ENCODE results near the gene NAPEPLD. TPM values are rescaled to one million over a fixed set of nuclear protein-coding genes. Genes with fewer than 3 reads are reported as not detected.

The NAPEPLD gene
- total RNA-seq, 1 experiment from 2014 or later = 14.8 TPM

DNA sequence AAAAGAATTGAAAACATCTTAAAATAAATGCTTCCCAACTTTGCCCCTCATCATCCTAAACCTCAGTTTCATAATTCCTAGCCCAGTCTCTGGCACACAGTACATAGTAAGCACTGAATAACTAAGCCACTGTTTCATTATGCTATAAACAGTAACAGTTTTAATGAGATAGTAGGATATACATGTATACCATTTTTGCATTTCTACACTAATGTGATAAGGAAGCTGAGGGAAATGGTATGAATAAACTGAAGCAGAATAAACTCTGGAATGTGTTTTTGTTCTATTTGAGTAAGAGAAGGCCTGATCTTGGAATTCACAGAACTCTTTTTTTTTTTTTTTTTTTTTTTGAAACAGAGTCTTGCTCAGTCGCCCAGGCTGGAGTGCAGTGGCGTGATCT lies 8.8 kb downstream of the NAPEPLD start:
- BruUV-seq (replicated peaks) = no TSS peak
- ChIA-PET CTCF (no interaction called here), POLR2A (ENCODE audit: low non-redundant PET) (interaction anchor here (0.6 kb wide), 1 partner anchor 8 kb away, joined by 4 read pairs; no protein-coding TSS in a partner anchor)
- H3K36me3 ChIP-seq (ENCODE audit: insufficient read depth, low read length, poor library complexity, severe bottlenecking) = no peaks in the 10 kb centered on the region
- no peaks in the 10 kb centered on the region for H3K9me3 ChIP-seq (ENCODE audit: low read depth, low read length, poor library complexity, severe bottlenecking)
- TF ChIP-seq, protein P1, sequence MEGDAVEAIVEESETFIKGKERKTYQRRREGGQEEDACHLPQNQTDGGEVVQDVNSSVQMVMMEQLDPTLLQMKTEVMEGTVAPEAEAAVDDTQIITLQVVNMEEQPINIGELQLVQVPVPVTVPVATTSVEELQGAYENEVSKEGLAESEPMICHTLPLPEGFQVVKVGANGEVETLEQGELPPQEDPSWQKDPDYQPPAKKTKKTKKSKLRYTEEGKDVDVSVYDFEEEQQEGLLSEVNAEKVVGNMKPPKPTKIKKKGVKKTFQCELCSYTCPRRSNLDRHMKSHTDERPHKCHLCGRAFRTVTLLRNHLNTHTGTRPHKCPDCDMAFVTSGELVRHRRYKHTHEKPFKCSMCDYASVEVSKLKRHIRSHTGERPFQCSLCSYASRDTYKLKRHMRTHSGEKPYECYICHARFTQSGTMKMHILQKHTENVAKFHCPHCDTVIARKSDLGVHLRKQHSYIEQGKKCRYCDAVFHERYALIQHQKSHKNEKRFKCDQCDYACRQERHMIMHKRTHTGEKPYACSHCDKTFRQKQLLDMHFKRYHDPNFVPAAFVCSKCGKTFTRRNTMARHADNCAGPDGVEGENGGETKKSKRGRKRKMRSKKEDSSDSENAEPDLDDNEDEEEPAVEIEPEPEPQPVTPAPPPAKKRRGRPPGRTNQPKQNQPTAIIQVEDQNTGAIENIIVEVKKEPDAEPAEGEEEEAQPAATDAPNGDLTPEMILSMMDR (conservative IDR thresholded peaks at IDR 0.05; ENCODE audit: low read depth, low read length) = no peak
- TF ChIP-seq EZH2 (IDR thresholded peaks at IDR 0.05; ENCODE audit: borderline replicate concordance, low read depth, low read length, poor library complexity, severe bottlenecking) = no peak
- H3K4me3 ChIP-seq (ENCODE audit: low read depth, low read length, poor library complexity, severe bottlenecking) = no peak overlapping the region
- no peaks in the 10 kb centered on the region for H3K27me3 ChIP-seq (replicated peaks; ENCODE audit: insufficient read depth, low read depth, low read length, poor library complexity)
- DNase-seq (ENCODE audit: low spot score) = no peak
- H3K27ac ChIP-seq (ENCODE audit: low read depth, low read length, poor library complexity, severe bottlenecking) = no peak overlapping the region
- peaks cover 4% of the 10 kb centered on the region for H3K4me1 ChIP-seq (ENCODE audit: insufficient read depth, low read length, poor library complexity, severe bottlenecking)
- intact Hi-C loops (cut with micrococcal nuclease; ENCODE audit: unreplicated experiment) = no loop called here

DNA sequence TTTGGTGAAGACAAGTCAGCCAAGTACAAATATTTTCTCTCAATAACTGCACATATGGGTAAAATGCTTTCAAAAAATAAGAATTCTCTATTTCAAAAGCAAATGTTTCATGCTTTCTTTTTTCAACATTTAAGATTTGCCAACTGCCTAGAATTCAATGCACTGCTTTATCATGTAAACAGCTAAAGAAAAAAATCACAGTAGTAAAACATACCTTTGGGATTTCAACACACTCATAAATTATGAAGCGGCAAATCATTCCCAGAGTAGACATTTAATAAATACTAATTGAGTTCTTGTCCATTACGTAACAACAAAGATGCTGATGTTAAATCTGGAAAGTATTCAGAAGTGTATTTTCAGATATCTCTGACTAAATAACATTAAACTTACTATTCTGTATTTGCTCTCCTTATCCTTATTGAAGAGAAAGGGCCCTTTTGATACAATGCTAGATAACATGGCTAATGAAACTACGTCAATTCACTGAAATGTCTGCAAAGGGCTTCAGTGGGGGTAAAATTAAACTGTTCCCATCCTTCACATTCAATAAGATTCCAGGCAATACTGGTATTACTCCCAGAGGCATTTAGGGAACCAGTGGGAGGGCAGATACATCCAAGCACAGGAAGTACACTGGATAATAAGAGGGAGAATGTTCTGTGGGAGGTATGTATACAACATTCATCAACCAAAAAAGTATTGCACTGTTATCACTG lies 13.9 kb downstream of the NAPEPLD start:
- peak; percentile 48 for DNase-seq (ENCODE audit: low spot score)
- intact Hi-C loops (cut with micrococcal nuclease; ENCODE audit: unreplicated experiment) = no loop called here
- TF ChIP-seq EZH2 (IDR thresholded peaks at IDR 0.05; ENCODE audit: borderline replicate concordance, low read depth, low read length, poor library complexity, severe bottlenecking) = no peak
- TF ChIP-seq, protein P1 (conservative IDR thresholded peaks at IDR 0.05; ENCODE audit: low read depth, low read length) = no peak
- ChIA-PET POLR2A (ENCODE audit: low non-redundant PET) (no interaction called here), CTCF (no interaction called here)
- no peaks in the 10 kb centered on the region for H3K36me3 ChIP-seq (ENCODE audit: insufficient read depth, low read length, poor library complexity, severe bottlenecking)
- no peak overlapping the region for H3K4me3 ChIP-seq (ENCODE audit: low read depth, low read length, poor library complexity, severe bottlenecking)
- peaks cover 10% of the 10 kb centered on the region for H3K4me1 ChIP-seq (ENCODE audit: insufficient read depth, low read length, poor library complexity, severe bottlenecking)
- H3K9me3 ChIP-seq (ENCODE audit: low read depth, low read length, poor library complexity, severe bottlenecking) = no peaks in the 10 kb centered on the region
- no TSS peak for BruUV-seq (replicated peaks)
- H3K27ac ChIP-seq (ENCODE audit: low read depth, low read length, poor library complexity, severe bottlenecking) = no peak overlapping the region
- H3K27me3 ChIP-seq (replicated peaks; ENCODE audit: insufficient read depth, low read depth, low read length, poor library complexity) = no peaks in the 10 kb centered on the region

DNA sequence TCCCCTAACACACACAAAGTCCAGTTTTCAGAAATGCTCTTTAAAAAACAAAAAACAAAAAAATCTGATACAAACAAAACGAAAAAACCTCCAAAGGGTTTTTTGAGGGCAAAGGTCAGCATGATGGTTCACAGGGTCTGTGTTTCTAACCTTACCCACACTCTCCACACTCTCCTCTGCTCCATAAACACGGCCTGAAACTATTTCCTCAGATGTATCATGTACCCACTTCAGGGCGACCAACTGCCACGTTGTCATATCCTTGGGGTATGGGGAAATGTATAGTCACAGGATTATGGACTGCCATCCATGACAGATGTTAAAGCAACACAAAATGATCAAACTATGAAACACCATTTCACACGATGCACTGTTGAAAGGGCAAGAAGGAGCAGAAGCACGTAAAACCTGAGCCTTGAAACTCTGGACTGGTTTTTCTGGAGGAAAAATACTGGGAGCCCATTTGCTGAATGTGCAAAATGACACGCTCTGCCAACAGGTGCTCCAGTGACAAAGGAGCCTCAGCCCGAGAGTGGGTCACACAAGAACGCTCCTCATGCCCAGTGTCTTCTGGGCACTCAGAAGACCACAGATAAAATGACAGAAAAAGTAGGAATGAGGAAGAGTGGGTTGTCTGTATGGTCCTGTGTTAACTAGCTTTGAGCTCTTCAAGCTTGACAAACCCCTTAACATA lies 15.8 kb downstream of the NAPEPLD start:
- DNase-seq (ENCODE audit: low spot score) = no peak
- BruUV-seq (replicated peaks) = no TSS peak
- ChIA-PET CTCF (no interaction called here), POLR2A (ENCODE audit: low non-redundant PET) (no interaction called here)
- no peaks in the 10 kb centered on the region for H3K27me3 ChIP-seq (replicated peaks; ENCODE audit: insufficient read depth, low read depth, low read length, poor library complexity)
- no peak for TF ChIP-seq EZH2 (IDR thresholded peaks at IDR 0.05; ENCODE audit: borderline replicate concordance, low read depth, low read length, poor library complexity, severe bottlenecking)
- TF ChIP-seq, protein P1 (conservative IDR thresholded peaks at IDR 0.05; ENCODE audit: low read depth, low read length) = no peak
- intact Hi-C loops (cut with micrococcal nuclease; ENCODE audit: unreplicated experiment) = no loop called here
- H3K9me3 ChIP-seq (ENCODE audit: low read depth, low read length, poor library complexity, severe bottlenecking) = no peaks in the 10 kb centered on the region
- no peak overlapping the region for H3K27ac ChIP-seq (ENCODE audit: low read depth, low read length, poor library complexity, severe bottlenecking)
- H3K4me1 ChIP-seq (ENCODE audit: insufficient read depth, low read length, poor library complexity, severe bottlenecking) = peaks cover 10% of the 10 kb centered on the region
- no peaks in the 10 kb centered on the region for H3K36me3 ChIP-seq (ENCODE audit: insufficient read depth, low read length, poor library complexity, severe bottlenecking)
- no peak overlapping the region for H3K4me3 ChIP-seq (ENCODE audit: low read depth, low read length, poor library complexity, severe bottlenecking)
